Prostate gland (tissue), 2 donors: ENCODE measurements around the gene PCBP4.

ENCODE experiments used
- POLR2A ChIP-seq: fragments of 450-650 bp; IDR thresholded peaks from one replicate; pipeline ENCODE4 v1.6.1; 2016; ENCODE audit warnings: antibody characterized with exemption, mild to moderate bottlenecking
- POLR2AphosphoS5 ChIP-seq: sonication (generic); formaldehyde crosslinking; IDR thresholded peaks from one replicate; pipeline ENCODE4 v1.6.1; 2017; ENCODE audit warnings: antibody characterized with exemption
- TF ChIP-seq, protein P1 (sequence below), 4 experiments: fragments of 200-600 bp in 2 of 4; fragments of 450-650 bp in 2 of 4; sonication (generic) in 2 of 4; IDR thresholded peaks; 1 replicate in 3 of 4; 2 replicates in 1 of 4; pipeline ENCODE4 v1.5.1; 2016 to 2019; ENCODE audit warnings: antibody characterized with exemption in 4 of 4, mild to moderate bottlenecking in 2 of 4, moderate library complexity in 2 of 4

DNA sequence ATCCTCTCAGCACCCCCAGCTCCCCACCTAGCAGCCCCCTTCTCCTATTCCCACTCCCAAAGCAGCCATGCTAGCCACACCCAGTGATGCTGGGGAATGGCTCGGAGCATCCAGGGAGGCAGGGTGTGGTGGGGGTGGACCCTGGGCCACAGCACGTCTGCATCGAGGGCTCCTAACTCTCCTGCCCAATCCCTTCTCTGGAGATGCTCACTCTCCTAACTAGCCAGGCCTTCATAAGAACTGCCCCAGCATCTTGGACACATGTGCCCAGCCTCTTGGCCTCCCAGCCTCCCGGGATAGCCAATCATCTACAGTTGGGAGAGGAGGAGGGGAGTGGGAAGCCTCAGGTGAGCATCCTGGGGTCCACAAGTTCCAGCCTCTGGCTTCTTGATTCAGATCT is 2.7 kb downstream of the PCBP4 start:
- TF ChIP-seq POLR2AphosphoS5: no peak
- TF ChIP-seq, protein P1, sequence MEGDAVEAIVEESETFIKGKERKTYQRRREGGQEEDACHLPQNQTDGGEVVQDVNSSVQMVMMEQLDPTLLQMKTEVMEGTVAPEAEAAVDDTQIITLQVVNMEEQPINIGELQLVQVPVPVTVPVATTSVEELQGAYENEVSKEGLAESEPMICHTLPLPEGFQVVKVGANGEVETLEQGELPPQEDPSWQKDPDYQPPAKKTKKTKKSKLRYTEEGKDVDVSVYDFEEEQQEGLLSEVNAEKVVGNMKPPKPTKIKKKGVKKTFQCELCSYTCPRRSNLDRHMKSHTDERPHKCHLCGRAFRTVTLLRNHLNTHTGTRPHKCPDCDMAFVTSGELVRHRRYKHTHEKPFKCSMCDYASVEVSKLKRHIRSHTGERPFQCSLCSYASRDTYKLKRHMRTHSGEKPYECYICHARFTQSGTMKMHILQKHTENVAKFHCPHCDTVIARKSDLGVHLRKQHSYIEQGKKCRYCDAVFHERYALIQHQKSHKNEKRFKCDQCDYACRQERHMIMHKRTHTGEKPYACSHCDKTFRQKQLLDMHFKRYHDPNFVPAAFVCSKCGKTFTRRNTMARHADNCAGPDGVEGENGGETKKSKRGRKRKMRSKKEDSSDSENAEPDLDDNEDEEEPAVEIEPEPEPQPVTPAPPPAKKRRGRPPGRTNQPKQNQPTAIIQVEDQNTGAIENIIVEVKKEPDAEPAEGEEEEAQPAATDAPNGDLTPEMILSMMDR (IDR thresholded peaks at IDR 0.05): no peak
- no peak for TF ChIP-seq POLR2A
